GM18498 (cell line): ENCODE results near the gene ADAMTS2.
"Not testable (repeated sequence)": the region's sequence is repeated elsewhere in the genome, so short reads cannot be mapped to it uniquely, and the experiment has no call there.

ENCODE experiments used
- ATAC-seq: cut with Tn5 transposase; IDR thresholded peaks from one replicate; pipeline ENCODE4 v1.9.1; 2021; ENCODE audit warnings: mild to moderate bottlenecking, moderate library complexity; ENCODE audit not compliant: unreplicated experiment

The ADAMTS2 gene

DNA sequence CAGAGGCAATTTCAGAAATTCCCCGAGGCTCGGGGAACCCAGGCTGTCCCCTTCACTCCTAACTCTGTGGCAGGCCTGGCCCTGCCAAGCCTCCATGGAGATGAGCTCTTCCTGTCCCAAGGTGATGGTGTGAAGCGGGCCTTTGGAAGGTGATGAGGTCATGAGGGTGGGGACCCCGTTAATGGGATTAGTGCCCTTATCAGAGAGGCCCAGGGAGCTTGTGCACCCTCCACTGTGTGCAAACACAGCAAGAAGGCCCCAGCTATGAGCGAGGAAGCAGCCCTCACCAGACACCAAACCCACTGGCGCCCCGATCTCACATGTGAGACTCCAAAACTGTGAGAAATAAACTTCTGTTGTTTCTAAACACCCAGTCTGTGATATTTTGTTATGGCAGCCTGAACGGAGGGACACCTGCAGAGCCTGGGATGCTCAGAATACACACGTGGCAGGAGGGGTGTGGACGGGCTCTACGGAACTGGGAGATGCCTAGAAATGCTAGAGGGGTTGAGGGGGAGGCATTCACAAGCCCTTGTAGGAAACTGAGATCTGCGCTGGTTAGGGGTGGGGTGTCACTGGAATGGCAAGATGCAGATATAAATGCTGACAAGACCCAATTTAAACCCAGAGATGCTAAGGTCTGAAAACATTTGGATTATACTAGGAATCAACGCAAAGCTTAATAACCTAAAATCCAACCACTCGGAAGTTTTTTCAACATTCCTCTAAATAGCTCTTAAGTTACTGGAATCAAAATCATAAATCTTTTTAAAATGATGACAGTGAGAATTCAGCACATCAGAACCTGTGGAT lies 46.9 kb downstream of the ADAMTS2 start:
- ATAC-seq = no peak

DNA sequence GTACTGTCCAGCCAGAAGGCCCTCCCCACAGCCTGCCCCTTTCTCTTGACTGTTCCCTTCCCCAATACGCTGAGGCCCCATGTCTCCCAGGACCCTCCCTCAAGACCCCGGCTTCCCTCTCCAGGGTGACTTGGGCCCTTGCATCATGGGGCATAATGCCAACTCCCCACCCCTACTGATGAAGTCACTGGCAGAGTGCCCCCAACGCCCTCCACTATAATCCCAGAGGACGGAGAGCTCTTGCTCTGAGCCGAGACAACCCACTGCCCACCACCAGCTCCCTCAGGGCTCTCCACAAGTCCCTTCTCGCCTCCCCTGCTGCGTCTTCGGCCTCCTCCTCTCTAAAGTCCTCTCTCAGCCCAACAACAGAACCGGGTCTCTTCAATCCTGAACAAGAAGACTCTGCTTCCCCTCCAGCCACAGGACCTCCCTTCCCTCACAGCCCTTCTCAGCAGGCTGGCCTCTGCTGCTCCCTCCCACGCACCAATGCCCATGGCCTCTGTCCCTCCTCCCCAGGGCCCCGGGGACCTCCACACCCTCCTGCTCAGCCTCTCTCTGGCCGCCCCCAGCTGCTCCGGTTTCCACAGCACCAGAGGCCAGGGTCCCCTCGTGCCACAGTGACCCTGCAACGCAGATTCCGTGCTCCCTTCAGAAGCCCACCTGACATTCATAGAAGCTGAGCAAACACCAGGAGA lies 47.6 kb downstream of the ADAMTS2 start:
- no peak for ATAC-seq

DNA sequence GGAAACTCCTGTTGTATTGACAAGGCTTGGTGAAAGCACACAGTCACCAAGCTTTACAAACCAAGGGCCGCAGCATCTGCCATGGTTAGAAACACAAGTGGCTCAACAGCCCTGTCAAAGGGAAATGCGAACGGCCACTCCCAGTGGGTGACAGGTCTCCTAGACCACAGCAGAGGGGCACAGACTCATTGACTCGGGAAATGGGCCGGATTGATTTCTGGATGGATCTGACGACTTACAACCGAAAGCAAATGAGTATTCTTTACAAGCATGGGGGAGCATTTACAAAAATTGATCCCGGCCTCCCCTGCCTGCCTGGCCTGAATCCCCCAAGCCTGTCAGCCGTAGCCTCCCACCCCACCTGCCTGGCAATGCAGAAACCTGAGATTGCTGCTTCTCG lies 48.2 kb downstream of the ADAMTS2 start:
- no peak for ATAC-seq

DNA sequence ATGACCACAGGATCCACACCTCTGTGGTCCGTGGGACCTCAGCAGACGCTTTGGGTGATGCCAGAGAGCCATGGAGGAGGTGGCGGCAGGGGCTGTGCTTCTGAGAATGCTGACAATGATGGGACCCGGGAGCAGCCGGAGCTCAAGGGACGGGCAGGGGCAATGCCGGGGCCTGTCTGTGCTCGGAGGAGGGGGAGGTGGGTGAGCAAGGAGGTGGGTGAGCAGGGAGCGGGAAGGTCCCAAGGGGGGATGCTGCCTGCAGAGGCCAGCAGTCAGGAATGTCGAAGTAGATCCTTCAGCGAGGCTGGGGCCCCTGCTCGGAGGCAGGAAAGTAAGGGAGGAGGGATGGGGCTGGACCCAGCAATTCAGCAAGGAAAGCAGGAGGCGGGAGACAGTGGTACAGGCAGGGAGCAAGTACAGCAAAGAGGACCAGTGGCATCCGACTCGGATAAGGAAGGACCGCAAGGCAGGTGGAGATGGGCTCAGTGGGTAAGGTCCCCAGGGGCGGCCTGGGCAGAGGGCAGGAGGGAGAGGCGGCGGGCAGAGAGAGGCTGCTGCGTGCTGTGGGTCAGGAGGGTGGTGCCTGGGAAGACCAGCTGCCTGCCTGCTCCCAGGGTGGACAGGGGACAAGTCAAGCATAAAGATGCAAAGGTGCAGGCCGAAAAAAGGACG lies 49.0 kb downstream of the ADAMTS2 start:
- ATAC-seq = no peak

DNA sequence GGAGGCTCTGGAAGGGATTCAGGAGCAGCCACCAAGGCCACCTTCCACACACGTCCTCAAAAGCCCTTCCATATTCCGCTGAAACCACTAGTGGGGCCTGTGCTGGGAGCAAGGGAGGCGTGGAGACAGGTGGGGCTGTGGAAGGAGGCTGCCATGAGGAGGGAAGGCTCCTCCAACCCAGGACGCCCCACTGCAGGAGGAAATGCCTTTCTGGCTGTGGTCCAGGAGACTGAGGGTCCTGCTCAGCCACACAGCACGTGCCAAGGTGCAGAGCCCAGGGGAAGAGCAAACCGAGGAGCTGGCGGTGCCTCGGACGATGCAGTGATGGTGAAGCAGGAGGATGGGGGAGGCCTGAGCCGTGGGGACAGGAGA lies 49.5 kb downstream of the ADAMTS2 start:
- ATAC-seq = no peak

DNA sequence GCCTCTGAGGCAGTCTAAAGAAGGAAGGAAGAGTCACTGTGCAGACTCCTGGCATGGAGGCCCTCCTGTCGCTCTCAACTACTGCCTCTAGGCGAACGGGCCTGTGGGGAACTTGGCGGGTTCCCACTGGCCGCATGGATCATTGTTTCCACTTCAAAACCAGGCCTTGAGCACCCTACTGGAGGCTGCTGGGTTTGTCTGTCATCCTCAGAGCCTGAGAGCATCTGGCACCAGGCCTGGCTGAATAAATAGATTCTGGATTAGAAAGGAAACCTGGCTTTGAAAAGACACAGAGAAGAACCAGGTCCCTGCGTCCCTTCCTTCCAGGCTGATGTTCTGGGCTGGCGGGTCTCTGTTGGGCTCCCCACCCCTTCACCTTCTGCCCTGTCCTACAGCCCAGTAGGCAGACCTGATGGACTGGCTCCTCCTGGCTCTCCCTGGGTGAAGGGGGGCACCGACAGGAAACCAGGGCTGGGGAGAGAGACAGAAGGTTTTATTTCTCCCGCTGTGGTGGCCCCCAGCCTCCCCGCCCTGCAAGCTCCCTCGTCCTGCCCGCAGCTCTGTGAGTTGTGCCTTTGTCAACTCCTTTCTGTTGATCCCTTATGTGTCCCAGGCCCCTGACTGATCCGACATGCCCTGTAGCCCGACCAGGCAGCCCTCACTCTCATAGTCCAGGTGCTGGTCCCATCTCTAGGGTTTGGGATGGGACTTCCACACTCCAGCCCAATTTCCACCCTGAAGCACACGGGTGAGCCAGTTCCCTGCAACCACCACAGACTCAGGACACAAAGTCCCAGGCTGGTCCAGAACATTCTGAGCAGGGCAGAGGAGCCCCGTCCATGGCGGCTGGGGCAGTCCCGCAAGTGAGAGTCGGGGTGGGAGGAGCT lies 50.1 kb downstream of the ADAMTS2 start:
- ATAC-seq = no peak

DNA sequence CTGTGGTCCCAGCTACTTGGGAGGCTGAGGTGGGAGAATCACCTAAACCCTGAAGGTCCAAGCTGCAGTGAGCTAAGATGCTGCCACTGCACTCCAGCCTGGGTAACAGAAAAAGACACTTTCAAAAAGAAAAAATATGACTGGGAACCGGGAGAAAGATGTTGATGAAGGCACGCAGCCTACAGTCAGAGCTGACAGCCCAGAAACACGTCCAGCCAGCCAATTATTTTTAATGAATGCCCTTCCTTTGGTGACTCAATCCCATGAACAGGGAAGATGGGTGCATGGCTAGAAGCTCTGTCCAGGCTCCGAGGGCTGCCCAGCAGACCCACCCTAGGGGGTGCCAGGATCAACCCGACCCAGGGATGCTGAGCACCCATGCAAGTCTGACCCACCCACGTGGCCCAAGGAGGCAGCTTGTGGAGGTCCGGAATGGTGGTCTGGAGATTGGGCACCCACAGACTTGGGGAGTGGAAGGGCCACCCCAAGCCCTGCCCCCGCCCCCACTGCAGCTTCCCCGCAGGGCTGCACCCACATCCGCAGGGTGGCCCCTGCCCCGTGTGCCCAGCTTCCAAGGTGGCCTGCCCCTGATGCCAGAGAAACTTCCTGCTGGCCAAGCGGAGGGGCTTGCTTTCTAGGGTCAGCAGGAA lies 51.0 kb downstream of the ADAMTS2 start:
- ATAC-seq = no peak

DNA sequence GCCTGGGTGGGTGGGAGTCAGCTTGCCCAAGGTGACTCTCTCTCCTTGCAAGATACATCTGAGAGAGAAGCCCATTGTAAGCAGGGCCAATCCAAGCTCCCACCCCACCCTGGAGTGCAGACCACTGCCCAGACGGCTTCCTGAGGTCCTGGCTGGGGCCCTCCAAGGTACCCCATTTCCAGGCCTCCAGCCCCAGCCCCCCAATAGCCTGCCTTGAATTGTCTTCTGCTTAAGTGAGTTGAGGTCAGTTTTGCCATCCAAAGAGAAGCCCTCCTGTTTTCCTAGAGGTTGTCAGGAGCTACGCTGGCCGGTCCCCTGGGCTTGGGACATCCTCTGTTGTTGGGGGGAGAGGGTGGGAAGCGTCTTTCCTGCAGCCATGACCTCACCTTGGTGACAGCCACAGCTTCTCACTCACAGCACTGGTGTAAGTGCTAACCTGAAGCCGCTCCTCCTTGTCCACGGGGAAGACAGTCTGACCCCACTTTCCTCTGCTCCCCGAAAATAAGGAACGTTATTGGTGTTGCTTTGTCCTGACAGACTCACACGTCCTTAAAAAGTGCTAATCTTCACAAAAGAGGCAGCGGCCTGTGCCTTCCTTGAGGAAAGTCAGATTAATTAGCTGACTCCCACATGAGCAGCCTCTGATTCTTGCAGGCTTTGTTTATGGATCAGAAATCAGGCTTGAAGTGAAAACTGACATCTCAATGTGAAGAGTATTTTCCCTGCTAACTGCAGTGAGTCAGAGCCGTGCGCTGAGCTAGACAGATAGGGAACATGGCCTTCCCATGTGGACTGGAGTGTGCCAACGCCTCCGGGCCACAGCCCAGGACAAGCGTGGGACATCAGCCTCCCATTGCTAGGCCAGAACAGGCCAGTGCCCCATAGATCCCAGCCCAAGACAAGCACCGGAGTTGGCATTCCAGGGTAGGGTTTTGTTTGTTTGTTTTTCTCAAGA lies 52.3 kb downstream of the ADAMTS2 start:
- no peak for ATAC-seq

DNA sequence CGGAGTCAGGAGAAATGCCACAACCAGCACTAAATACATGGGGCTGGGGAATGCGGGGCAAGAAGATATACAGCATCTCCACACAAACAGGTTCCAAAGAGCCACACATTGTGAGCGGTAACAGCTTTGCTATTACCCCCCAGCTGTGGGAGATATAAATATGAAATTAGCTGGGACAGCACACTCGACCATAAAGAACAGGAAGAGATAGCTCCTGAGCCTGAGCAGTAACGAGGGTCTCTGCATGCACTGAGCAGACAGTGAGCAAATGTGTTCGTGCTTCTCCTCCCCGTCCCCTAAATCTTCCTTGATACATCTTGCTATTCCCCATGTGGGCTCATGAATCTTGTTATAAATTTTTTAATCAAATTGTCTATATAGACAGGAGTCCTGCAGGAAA lies 53.1 kb downstream of the ADAMTS2 start:
- no peak for ATAC-seq

DNA sequence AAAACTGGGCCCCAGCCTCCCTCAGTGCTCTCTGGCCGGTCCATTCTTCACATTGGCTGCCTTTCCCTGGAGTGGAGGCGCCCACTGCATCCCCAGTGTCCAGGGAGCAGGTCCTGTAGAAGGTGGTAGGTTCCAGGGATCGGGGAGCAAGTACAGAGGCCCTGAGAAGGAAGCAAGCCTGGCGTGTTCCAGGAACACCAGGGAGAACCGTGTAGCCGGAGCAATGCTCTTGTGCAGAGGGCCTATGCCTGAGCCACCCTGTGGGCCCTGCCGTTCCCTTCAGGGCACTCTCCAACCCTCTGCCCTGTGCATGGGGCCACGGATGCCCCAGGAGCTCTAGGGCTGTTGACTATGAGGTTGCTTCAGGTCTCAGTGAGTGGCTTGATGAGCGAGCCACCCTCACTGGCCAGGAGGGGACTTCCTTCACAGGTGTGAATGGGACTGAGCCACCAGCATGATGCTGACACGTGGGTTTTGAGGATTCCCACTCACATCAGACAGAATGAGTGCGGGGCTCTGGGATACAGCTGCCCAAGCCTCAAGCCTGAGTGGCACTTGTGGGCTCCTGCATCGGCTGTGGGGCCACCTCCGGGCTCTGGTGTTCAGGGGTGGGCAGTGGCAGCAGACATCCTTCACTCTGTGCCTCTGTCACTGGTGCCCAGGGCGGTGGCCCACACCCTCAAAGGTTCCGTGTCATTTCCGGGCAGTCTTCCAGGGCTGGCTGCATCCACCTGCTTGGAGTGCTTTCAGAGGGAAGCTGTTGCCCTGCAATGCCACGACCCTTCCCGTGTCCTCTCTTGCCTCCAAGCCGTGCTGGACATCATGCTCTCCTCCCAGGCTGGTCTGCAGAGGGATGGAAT lies 54.4 kb downstream of the ADAMTS2 start:
- ATAC-seq = no peak

DNA sequence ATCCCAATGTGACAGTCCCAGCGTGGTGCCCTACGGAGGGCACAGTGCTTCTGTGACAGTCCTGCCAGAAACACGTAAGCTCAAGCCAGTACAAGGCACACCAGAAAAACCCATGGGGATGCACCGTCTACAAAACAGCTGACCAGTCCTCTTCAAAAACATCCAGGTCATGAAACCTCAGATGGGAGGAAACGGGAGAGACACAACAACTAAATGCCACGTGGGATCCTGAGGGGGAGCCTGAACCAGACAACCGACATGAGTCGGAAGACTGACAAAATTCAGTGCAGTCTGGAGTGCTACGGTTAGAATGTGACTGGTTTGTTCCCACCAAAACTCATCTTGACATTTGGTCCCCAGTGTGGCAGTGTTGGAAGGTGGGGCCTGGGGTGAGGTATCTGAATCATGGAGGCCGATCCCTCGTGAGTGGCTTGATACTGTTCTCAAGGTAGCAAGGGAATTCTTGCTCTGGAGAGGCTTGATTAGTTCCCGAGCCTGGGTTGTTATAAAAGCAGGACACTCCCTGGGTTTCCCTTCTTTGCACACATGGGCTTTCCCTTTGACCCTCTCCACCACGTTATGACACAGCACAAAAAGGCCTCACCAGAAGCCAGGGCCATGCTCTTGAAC lies 55.4 kb downstream of the ADAMTS2 start:
- ATAC-seq = no peak

DNA sequence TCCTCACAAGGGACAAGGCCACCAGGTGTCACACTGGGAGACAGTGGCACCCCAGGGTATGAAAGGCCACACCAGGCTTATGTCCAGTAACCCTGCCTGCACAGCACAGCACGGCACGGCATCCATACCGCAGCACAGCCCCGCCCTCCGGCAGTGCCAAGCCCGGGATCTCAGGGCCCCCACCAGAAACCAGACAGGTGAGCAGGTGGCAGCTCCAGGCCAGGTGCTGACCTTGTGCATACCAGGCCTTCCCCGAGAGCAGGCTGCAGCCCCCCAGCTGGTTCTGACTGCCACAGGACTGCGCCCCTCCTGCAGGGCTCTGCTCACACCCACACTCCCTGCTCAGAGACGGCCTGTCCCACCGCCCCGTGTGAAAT lies 56.5 kb downstream of the ADAMTS2 start:
- no peak for ATAC-seq

DNA sequence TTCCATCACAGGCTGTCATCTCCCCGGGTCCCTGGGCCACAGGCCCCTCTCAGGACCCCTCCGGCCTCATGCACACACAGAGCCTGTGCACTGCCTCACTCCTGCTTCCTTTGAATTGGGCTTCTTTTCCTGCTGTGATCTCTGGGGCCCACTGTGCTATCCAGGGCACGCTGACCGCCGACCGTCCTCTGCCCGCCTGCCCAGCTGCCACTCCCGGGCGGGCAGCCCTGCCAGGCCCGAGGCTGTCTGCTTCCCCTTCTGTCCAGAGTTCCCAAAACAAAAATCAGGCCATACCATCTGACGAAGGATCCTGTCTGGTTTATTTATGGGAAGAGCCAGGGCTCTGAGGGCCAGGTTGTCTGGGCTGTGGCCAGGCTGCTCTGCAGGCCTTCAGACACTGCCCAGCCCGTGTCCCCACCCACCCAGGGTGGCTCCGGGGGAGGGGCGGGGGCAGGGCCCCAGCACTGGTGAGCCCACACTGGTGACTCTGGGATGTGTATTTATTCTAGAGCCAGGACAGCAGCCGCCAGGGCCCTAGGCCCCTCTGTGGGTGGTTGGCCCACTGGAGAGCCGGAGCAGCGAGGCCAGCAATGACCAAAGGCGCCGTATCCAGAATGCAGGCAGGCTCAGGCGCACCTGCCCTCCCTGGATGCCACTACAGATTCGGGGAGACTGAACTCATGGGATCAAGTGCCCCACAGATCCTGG lies 57.0 kb downstream of the ADAMTS2 start:
- ATAC-seq = no peak

DNA sequence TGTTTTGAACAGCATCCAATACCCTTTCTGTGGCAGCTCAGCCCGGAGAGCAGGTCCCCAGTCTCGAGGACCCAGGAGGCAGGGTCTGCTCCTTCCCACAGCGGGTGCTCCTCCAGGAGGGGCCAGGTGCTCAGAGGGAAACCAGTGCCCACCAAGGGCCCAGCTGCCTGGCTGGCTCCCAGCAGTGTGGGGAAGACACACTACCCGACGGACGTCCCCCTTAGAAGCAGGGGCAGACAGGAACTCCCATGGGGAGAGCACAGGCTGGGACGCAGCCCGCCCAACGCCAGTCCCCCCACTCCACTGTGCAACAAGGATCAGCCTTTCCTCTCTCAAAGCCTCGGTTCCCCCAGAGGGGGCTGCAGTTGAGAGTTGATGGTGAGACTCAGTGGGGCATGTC lies 57.6 kb downstream of the ADAMTS2 start:
- no peak for ATAC-seq

DNA sequence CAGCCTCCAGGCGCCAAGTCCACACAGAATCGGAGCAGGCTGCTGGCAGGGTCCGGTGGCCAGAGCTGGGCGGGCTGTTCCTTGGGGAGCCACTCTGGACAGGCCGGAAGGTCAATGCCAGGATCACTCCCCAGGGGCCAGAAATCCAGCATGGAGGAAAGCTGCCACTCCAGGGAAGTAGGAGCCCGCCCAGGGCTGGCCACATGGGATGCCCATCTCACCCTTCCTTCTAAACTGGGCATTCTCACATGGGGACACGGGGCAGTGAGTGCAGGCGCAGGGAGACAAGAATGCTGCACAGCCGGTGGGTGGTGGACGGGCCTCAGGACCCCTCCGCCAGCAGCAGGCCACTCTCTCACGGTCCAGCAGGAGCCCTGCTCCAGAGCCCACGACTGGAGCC lies 58.2 kb downstream of the ADAMTS2 start:
- ATAC-seq = no peak

DNA sequence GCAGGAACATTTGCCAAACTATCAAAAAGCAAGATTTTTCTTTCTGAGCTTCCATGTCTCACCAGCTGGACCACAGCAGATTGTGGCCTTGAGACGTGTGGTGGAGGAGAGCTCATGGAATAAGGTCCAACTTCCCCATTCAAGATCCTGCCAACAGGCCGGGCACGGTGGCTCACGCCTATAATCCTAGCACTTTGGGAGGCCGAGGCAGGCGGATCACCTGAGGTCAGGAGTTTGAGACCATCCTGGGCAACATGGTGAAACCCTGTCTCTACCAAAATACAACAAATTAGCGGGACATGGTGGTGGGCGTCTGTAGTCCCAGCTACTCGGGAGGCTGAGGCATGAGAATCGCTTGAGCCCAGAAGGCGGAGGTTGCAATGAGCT lies 59.5 kb downstream of the ADAMTS2 start:
- not testable (repeated sequence) for ATAC-seq
